ENCODE results near the gene DOCK4. TPM values are rescaled to one million over a fixed set of nuclear protein-coding genes. Genes with fewer than 3 reads are reported as not detected.

DOCK4 gene
- total RNA-seq, 1 experiment from 2014 or later = 20.4 TPM

GRCh38 chr7:111734954-111735660 is 471.1 kb downstream of the DOCK4 start:
- 0 out of 2 replicates have a peak, but pooled peaks cover 5% of the 10 kb centered on the region for H3K36me3 Mint-ChIP-seq
- TF ChIP-seq NR3C1 (CRISPR knock-in tag; conservative IDR thresholded peaks at IDR 0.05; ENCODE audit: low read depth) = no peak
- no peak for TF ChIP-seq ZNF317 (CRISPR knock-in tag; IDR thresholded peaks at IDR 0.05; ENCODE audit: borderline replicate concordance, low read depth)
- TF ChIP-seq ZBTB43 (CRISPR knock-in tag; IDR thresholded peaks at IDR 0.05) = no peak
- no peak for TF ChIP-seq GABPB1 (CRISPR knock-in tag; IDR thresholded peaks at IDR 0.05)
- TF ChIP-seq JUN (CRISPR knock-in tag; IDR thresholded peaks at IDR 0.05) = no peak
- no peak for TF ChIP-seq SP1 (CRISPR knock-in tag; conservative IDR thresholded peaks at IDR 0.05)
- no peak for TF ChIP-seq FOXP1 (CRISPR knock-in tag; IDR thresholded peaks at IDR 0.05; ENCODE audit: borderline replicate concordance)
- no peak for TF ChIP-seq SMAD3 (CRISPR knock-in tag; IDR thresholded peaks at IDR 0.05; ENCODE audit: borderline replicate concordance)
- no peak for TF ChIP-seq USF2 (CRISPR knock-in tag; IDR thresholded peaks at IDR 0.05)
- no peak for TF ChIP-seq ZNF512 (CRISPR knock-in tag; IDR thresholded peaks at IDR 0.05; ENCODE audit: borderline replicate concordance)
- no peak for TF ChIP-seq MAX (CRISPR knock-in tag; IDR thresholded peaks at IDR 0.05)
- no peak for TF ChIP-seq FOXP4 (CRISPR knock-in tag; IDR thresholded peaks at IDR 0.05)
- TF ChIP-seq TEAD1 (CRISPR knock-in tag; IDR thresholded peaks at IDR 0.05) = no peak
- TF ChIP-seq KAT7 (CRISPR knock-in tag; IDR thresholded peaks at IDR 0.05; ENCODE audit: borderline replicate concordance) = no peak
- no peak for TF ChIP-seq ZNF232 (CRISPR knock-in tag; IDR thresholded peaks at IDR 0.05)
- H3K27me3 Mint-ChIP-seq (ENCODE audit: low read depth) = no peaks in the 10 kb centered on the region
- H3K9me3 Mint-ChIP-seq = no peaks in the 10 kb centered on the region
- DNase-seq (ENCODE audit: low spot score) (no peak), ATAC-seq (no peak)
- CTCF ChIA-PET = interaction anchor here (0.5 to 0.8 kb wide), 2 partner anchors 761 to 1645 kb away, joined by 3 read pairs; no protein-coding TSS in a partner anchor
- no peak overlapping the region for H3K4me3 Mint-ChIP-seq
- POLR2A ChIA-PET = no interaction called here
- H3K4me1 Mint-ChIP-seq = no peaks in the 10 kb centered on the region
- no peak overlapping the region for H3K27ac Mint-ChIP-seq

- ChIA-PET POLR2A (no interaction called here), CTCF (no interaction called here)
- Mint-ChIP-seq H3K27ac (no peak overlapping the region; the same call in 1 of the 2 replicates), H3K9me3 (no peaks in the 10 kb centered on the region), H3K4me1 (no peaks in the 10 kb centered on the region), H3K36me3 (0 out of 2 replicates have a peak, but pooled peaks cover 2% of the 10 kb centered on the region), H3K4me3 (no peak overlapping the region), H3K27me3 (ENCODE audit: low read depth) (no peaks in the 10 kb centered on the region)
- ATAC-seq (no peak), DNase-seq (ENCODE audit: low spot score) (no peak)
- no peak for TF ChIP-seq ZMAT4 (CRISPR knock-in tag; IDR thresholded peaks at IDR 0.05)
- TF ChIP-seq ZNF219 (CRISPR knock-in tag; IDR thresholded peaks at IDR 0.05; ENCODE audit: borderline replicate concordance) = no peak
- no peak for TF ChIP-seq ZBTB21 (CRISPR knock-in tag; IDR thresholded peaks at IDR 0.05; ENCODE audit: borderline replicate concordance)
- TF ChIP-seq ATF1 (CRISPR knock-in tag; IDR thresholded peaks at IDR 0.05) = no peak
- no peak for TF ChIP-seq ZNF138 (CRISPR knock-in tag; conservative IDR thresholded peaks at IDR 0.05)
- no peak for TF ChIP-seq USF1 (CRISPR knock-in tag; IDR thresholded peaks at IDR 0.05)
- TF ChIP-seq PREB (CRISPR knock-in tag; IDR thresholded peaks at IDR 0.05; ENCODE audit: borderline replicate concordance) = no peak
Measured at GRCh38 chr7:111732923-111733322, 473.3 kb downstream of the DOCK4 start.
